GM21528 (cell line): ENCODE data around the gene PDHA1.

Source experiments
- ATAC-seq: cut with Tn5 transposase; IDR thresholded peaks from one replicate; pipeline ENCODE4 v1.9.1; 2021; ENCODE audit warnings: mild to moderate bottlenecking, moderate library complexity; ENCODE audit not compliant: unreplicated experiment, low FRiP score

The PDHA1 gene

GRCh38 chrX:19343535-19344408 lies at the start of gene PDHA1:
TSS of gene PDHA1 (plus strand) at chrX:19343927. CDS start at chrX:19344038, 111 bp downstream.
- peak; percentile 99 for ATAC-seq

- no peak for ATAC-seq
Observed at GRCh38 chrX:19303256-19303880, 40.4 kb upstream of the PDHA1 start.

GRCh38 chrX:19326567-19326966 lies 17.2 kb upstream of the PDHA1 start:
- no peak for ATAC-seq

GRCh38 chrX:19331831-19332230 lies 11.9 kb upstream of the PDHA1 start:
- ATAC-seq = no peak

GRCh38 chrX:19332983-19333382 lies 10.7 kb upstream of the PDHA1 start:
- no peak for ATAC-seq

GRCh38 chrX:19334945-19335626 lies 8.6 kb upstream of the PDHA1 start:
- no peak for ATAC-seq

GRCh38 chrX:19342331-19342906 lies 1.3 kb upstream of the PDHA1 start:
- no peak for ATAC-seq

GRCh38 chrX:19343085-19343534 lies 617 bp upstream of the PDHA1 start:
- ATAC-seq = no peak

GRCh38 chrX:19344661-19345060 lies 934 bp downstream of the PDHA1 start:
- no peak for ATAC-seq

GRCh38 chrX:19347916-19348315 lies 4.2 kb downstream of the PDHA1 start:
- ATAC-seq = no peak

GRCh38 chrX:19349264-19349663 lies 5.5 kb downstream of the PDHA1 start:
- no peak for ATAC-seq

- peak; percentile 93 for ATAC-seq
Observed at GRCh38 chrX:19350941-19351384, 7.2 kb downstream of the PDHA1 start.

- no peak for ATAC-seq
Observed at GRCh38 chrX:19354625-19355024, 10.9 kb downstream of the PDHA1 start.

- no peak for ATAC-seq
Observed at GRCh38 chrX:19358521-19358920, 14.8 kb downstream of the PDHA1 start.

- ATAC-seq = no peak
Observed at GRCh38 chrX:19360903-19361302, 17.2 kb downstream of the PDHA1 start.

- ATAC-seq = no peak
Observed at GRCh38 chrX:19361701-19362100, 18.0 kb downstream of the PDHA1 start.

GRCh38 chrX:19368576-19368975 lies 24.8 kb downstream of the PDHA1 start:
- ATAC-seq = no peak

GRCh38 chrX:19370061-19370460 lies 26.3 kb downstream of the PDHA1 start:
- ATAC-seq = no peak

GRCh38 chrX:19372170-19372546 lies 28.4 kb downstream of the PDHA1 start:
- no peak for ATAC-seq

- ATAC-seq = no peak
Observed at GRCh38 chrX:19372547-19373331, 29.0 kb downstream of the PDHA1 start.
